ENCODE data around the gene GOLT1B. TPM values are rescaled to one million over a fixed set of nuclear protein-coding genes. Genes with fewer than 3 reads are reported as not detected.

The GOLT1B gene
- total and polyA plus RNA-seq, 9 of the 15 experiments (the other 6 are each of a cell fraction or from before 2014, with no cell fraction given): 9.4 to 66.1 (median 26.7) TPM

DNA sequence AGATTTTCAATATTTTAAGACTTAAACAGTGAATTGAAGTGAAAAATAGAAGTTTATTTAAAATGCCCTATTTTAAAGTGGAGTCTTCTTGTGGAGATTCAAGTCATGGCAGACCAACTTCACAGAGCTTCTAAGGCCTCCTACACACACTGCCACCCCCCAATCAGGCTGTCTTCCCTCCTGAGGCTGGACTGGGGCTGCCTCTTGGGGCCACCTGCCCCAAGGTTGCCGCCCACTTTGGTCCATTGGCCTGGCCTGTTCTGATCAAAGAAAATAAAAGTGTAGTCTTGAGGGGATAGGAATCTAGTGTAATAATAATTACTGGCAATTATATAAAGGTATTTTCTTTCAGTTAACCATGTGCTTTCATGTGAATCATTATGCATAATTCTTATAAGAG, 1.3 kb downstream of the GOLT1B start:
- peak; percentile 25; the same call in 1 of the 3 replicates for ATAC-seq
- intact Hi-C loops (cut with micrococcal nuclease): loop anchor here (5.0 to 10.0 kb wide), 2 partner anchors 152 to 174 kb away; partner anchors contain the start of gene LDHB
- Histone ChIP-seq H3K9me3 (replicated peaks; ENCODE audit: control insufficient read depth, insufficient read depth, low read depth, low read length) (no peaks in the 10 kb centered on the region), H3K9ac (ENCODE audit: insufficient read depth in 1 of 2, low read depth in 2 of 2, low read length in 2 of 2) (peak overlapping the region; percentile 83 to 96), H3K36me3 (ENCODE audit: control insufficient read depth, insufficient read depth, low read length) (peaks cover 13% of the 10 kb centered on the region; the same call in 2 of the 3 replicates), H3K27ac (ENCODE audit: extremely low read depth, low read depth, low read length) (no peak overlapping the region), H3K4me3 (peak overlapping the region; percentile 100), H3K4me1 (replicated peaks in 1 of 2; ENCODE audit: control insufficient read depth in 2 of 2, insufficient read depth in 2 of 2, low read length in 2 of 2) (peaks cover 0 to 13% of the 10 kb centered on the region in 2 experiments; a peak in 2 of 5 replicates), H3K9me1 (ENCODE audit: control insufficient read depth, insufficient read depth, low read length) (no peaks in the 10 kb centered on the region), H3K4me2 (ENCODE audit: insufficient read depth, low read length) (peak overlapping the region; percentile 89), H2AFZ (ENCODE audit: low read depth, low read length) (no peak overlapping the region), H3K27me3 (ENCODE audit: control insufficient read depth in 2 of 2, insufficient read depth in 2 of 2, low read length in 2 of 2) (no peaks in the 10 kb centered on the region), H4K20me1 (replicated peaks; ENCODE audit: control insufficient read depth, insufficient read depth, low read length) (0 out of 2 replicates have a peak, but pooled peaks cover 3% of the 10 kb centered on the region), H3K79me2 (ENCODE audit: control insufficient read depth, insufficient read depth, low read length) (peaks cover 61% of the 10 kb centered on the region)
- TF ChIP-seq, protein P1, sequence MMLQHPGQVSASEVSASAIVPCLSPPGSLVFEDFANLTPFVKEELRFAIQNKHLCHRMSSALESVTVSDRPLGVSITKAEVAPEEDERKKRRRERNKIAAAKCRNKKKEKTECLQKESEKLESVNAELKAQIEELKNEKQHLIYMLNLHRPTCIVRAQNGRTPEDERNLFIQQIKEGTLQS (IDR thresholded peaks at IDR 0.05): no peak
- TF ChIP-seq, protein P1 (CRISPR knock-in tag; conservative IDR thresholded peaks at IDR 0.05): no peak
- TF ChIP-seq ZNF354B (CRISPR knock-in tag; IDR thresholded peaks at IDR 0.05): no peak
- no peak for TF ChIP-seq ZNF445 (CRISPR knock-in tag; IDR thresholded peaks at IDR 0.05; ENCODE audit: low read depth)
- TF ChIP-seq EP400 (IDR thresholded peaks at IDR 0.05): no peak
- TF ChIP-seq ZC3H11A (IDR thresholded peaks at IDR 0.05; ENCODE audit: low read depth, low read length): no peak
- no peak for TF ChIP-seq SIN3A (IDR thresholded peaks at IDR 0.05; ENCODE audit: borderline replicate concordance in 2 of 2, control insufficient read depth in 1 of 2, low read depth in 2 of 2, low read length in 2 of 2)
- no peak for TF ChIP-seq SMARCB1 (IDR thresholded peaks at IDR 0.05; ENCODE audit: insufficient read length, low read depth)
- TF ChIP-seq MAFF (IDR thresholded peaks at IDR 0.05; ENCODE audit: low read length): no peak
- no peak for TF ChIP-seq SNIP1 (IDR thresholded peaks at IDR 0.05; ENCODE audit: low read depth)
- TF ChIP-seq ZNF584 (CRISPR knock-in tag; IDR thresholded peaks at IDR 0.05; ENCODE audit: low read depth): no peak
- no peak for TF ChIP-seq SIX5 (IDR thresholded peaks at IDR 0.05; ENCODE audit: borderline replicate concordance in 1 of 2, insufficient read depth in 1 of 2, low read depth in 1 of 2, low read length in 2 of 2)
- no peak for TF ChIP-seq XRCC3 (IDR thresholded peaks at IDR 0.05)
- no peak for TF ChIP-seq MEIS2 (IDR thresholded peaks at IDR 0.05; ENCODE audit: partially characterized antibody)
- ChIA-PET POLR2A (interaction anchor here (2.3 kb wide), 1 partner anchor 8 kb away, joined by 12 read pairs; no protein-coding TSS in a partner anchor), CTCF (ENCODE audit: low intra/inter-chr PET ratio) (no interaction called here)
- TSS peak; percentile 40 for BruUV-seq (replicated peaks)
- in situ Hi-C loops (cut with MboI): no loop called here
- WGBS (ENCODE audit: insufficient coverage, low coverage, missing lambda C conversion rate): 40% methylated on average over 1 of the region's 1 CpG
- FAIRE-seq: no peak
- DNase-seq (ENCODE audit: extremely low read depth in 1 of 4, low spot score in 3 of 4): peak in 1 of 4 experiments; percentile 16

Measured in K562 (cell line).